HG03045 (cell line): ENCODE data around the gene CNTNAP2.

Experiments used
- ATAC-seq: cut with Tn5 transposase; IDR thresholded peaks from one replicate; pipeline ENCODE4 v1.9.1; 2021; ENCODE audit warnings: mild to moderate bottlenecking, moderate library complexity; ENCODE audit not compliant: unreplicated experiment

CNTNAP2 gene

DNA sequence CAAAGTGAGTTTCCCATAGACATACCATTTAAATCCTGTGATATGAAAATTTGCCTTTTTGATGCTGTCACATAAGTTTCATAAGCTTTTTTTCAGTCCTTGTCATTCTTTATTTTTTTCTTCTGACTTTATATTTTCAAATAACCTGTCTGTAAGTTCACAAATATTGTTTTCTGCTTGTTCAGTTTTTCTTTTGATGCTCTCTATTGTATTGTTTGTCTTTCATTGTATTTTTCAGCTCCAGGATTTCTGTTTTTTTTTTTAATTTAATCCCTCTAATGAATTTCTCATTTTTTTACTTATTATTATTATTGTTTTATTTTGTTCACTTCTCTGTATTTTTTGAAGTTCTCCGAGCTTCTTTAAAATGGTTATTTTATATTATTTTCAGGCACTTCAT is 623.4 kb downstream of the CNTNAP2 start:
- no peak for ATAC-seq

DNA sequence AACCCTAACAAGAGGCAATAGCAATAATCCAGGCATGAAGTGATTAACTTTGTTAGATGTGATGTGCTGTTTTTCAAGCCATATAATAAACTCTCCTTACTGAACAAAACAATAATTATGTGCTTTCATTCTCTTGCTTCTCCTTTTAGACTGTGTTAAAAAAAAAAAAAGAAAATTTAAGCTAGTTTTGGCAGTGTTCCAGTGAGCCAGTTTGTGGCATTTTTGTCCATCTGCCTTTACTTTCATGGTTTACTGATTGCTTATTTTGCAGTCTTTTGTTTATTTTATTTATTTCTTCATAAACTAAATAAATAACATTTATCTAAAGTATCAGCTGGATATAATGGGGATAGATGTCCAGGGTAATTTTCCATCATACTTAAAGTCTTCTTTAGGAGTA is 625.3 kb downstream of the CNTNAP2 start:
- no peak for ATAC-seq

DNA sequence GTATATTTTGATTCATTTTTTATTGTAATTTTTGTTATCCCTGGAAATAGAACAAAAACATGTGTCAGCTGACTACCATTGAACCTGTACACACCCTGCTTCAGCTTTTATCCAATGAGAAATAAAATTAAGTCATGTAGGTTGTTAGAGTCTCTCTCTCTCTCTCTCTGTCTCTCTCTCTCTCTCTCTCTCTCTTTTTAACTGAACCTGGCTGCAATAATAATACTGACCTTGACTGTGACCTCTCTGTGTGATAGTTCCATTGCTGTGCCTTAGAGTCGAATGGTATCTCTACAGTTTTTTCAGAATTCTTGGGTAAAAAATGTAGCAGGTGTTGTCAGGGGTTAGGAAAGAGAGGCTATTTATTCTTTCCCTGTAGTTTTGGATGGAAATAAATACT is 637.8 kb downstream of the CNTNAP2 start:
- no peak for ATAC-seq

DNA sequence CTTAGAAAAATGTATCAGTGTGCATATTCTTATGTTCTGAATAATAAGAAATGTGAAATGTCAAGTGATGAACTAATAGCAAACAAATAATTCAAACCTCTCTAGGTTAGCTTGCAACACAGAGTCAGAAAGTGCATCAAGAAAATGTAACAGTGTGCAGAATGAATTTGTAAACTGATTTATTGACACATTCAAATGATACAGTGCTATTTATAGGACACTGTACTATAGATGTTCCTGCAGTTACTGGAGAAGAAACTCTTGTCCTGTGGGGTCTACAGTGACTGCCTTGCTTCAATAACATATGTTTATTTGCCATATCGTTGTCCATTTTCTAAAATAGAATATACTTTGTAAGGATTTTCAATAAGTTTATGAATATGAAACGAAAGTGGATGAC is 639.0 kb downstream of the CNTNAP2 start:
- ATAC-seq = no peak

DNA sequence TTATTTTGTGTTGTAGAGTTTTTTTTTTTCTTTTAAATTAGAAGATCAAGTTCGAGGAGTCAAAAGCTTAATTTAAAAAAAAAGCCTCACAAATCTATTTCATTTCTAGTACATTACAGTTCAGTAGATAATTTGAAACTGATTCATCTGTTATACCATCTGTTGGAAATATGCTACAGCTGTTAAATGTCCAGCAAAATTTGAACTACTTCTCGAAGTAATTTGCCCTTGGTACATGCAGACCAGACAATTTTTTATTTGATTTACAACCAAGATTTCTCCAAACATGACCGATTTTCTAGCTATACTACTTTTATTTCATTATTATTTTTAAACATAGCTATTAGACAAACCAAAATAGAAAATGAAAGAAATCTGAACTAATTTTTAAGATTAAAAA is 647.9 kb downstream of the CNTNAP2 start:
- no peak for ATAC-seq

DNA sequence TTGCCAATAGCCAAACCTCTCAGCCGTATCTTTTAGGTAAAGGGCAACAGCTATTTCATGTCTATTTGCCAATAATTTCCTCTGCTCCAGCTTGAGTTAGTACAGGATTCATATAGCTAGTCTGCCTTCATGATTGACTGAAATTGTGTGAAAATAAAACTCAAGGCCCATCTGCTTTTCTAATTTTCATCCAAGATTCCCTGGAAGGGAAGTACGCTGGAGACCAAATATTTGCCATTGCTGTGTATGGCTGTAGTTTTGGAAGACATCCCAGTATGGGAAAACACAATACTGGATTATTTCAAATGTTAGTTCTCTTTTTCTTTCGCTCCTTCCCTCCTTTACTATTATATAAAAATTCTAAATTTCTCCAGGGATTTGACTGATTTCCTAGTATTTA is 652.4 kb downstream of the CNTNAP2 start:
- ATAC-seq = no peak

DNA sequence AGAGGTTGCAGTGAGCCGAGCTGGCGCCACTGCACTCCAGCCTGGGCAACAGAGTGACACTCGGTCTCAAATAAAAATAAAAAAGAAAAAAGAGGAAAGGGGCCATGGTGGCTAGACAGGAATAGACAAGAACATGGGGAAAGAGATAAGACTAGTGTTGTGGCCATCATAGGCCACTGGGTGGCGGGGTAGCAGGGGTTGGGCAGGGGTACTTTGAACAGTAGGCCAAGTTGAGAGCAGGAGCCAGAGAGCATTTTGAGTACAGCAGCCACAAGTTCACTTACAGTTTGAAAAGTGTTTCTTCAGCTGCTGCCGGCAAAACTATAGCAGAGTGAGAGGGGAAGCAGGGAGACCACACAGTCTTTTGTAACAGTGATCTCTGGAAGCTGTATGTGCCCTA is 656.0 kb downstream of the CNTNAP2 start:
- ATAC-seq = no peak

DNA sequence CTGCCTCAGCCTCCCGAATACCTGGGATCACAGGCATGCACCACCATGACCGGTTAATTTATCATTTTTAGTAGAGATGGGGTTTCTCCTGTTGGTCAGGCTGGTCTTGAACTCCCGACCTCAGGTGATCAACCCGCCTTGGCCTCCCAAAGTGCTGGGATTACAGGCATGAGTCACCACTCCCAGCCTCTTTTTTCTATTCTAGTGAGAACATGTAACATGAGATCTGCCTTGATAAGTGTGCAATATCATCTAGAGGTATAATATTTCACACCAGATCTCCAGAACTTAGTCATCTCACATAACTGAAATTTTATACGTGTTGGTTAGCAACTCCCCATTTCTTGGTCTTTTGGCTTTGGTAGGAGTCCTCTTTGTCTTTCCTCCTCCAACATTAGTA is 656.9 kb downstream of the CNTNAP2 start:
- ATAC-seq = no peak

DNA sequence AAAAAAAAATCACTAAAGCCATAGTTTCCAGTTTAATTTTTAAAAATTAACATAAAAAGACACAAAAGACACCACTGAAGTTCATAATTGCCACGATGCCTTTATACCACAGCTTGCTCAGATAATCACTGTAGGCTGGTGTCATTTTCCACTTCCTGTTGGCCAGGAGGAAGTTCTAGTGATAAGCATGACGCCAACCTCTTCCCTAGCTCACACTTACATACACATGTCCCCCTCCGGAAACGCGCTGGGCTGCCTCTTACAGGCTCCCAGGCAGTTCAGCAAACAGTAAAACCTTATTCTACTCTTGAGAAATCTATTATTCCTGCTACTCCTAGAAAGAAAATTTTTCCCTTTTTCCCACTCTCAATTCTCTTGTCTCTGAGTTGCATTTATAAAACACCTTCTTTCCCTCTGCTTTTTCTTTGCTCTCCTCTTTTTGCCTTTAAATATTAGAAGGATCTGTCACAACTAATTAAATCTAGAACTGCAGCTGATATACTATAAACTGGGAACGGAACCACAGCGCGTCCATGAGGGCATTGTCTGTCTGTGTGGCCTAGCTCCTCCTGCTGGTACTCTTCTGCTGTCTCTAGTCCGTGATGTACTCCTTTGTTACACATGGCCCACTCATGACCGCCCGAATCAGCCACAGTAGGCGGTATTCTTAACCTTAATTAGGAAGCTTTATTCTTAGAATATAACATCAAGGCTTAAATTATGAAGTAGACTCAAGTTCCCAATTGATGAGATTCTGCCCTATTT is 664.9 kb downstream of the CNTNAP2 start:
- no peak for ATAC-seq

DNA sequence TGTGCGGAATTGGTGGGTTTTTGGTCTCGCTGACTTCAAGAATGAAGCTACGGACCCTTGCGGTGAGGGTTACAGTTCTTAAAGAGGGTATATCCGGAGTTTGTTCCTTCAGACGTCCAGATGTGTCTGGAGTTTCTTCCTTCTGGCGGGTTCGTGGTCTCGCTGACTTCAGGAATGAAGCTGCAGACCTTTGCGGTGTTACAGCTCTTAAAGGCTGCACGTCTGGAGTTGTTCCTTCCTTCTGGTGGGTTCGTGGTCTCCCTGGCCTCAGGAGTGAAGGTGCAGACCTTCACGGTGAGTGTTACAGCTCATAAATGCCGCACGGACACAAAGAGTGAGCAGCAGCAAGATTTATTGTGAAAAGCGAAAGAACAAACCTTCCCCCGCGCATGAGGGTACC is 670.7 kb downstream of the CNTNAP2 start:
- ATAC-seq = no peak

DNA sequence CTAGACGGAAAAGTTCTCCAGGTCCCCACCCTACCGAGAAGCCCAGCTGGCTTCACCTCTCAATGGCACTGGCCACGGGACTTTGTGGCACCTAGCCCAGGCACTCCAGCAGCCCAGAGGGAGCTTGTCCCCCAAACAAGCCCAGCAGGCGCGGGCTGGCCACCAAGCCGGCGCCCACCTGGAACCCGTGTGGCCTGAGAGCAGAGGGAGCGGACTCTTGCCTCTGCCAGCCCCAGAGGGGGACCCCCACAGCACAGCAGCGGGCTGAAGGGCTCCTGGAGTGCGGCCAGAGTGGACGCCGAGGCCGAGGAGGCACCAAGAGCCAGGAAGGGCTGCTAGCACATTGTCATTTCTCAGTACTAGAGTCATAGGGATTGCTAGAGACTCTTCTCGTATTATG is 671.4 kb downstream of the CNTNAP2 start:
- ATAC-seq = no peak

DNA sequence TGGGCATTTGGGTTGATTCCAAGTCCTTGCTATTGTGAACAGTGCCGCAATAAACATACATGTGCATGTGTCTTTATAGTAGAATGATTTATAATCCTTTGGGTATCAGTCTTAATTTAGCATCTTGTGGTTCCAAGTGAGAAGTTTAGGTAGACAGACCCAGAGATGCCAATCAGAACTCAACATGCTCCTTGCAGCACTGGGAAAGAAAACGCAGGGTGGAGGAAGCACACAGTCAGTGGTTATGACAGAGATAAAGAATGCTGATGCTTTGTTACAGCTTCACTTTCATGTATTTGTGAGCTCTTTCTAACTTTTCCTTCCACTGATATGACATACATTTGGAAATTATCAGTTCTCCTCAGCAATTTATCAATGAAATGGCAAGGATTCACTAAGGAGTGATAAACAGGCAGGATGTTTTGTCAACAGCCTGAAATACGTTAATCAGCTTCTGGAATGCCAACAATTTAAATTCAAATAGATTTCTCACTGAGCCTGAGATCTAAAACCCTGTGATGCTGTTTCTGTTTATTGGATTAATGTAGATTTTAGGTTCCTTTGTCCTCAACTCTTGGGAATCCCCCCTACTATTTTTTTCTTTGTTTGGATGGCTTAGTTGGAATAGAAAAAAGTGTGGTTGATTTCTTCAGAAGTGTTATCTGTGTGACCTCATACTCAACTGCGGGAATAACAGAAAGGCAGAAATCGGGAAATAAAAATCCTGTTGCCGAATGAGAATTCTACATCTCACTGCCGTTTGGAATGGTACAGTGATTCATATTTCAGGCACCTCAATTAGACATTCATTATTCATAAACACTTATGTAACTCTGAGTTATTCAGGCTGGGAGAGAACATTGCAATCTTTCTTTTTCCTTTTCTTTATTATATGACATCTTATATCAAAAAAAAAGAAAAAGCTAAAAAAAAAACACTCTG is 675.0 kb downstream of the CNTNAP2 start:
- no peak for ATAC-seq

DNA sequence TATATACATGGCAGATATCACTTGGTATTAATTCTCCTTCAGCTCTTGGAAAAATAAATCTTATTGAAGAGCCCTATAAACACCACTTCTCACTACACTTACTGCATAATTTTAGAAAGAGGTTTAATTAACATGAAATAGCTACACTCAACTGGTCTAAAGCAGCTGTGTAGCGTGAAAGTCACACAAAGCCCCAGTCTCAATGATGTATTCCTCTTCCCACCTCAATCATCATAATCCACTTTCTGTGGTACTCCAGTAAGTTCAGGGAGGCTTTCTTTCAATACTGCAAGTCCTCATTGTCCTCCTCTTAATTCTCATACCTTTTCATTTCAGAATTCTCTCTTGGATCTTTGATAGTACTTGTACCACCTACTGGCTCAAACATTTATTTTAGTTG is 688.0 kb downstream of the CNTNAP2 start:
- no peak for ATAC-seq

DNA sequence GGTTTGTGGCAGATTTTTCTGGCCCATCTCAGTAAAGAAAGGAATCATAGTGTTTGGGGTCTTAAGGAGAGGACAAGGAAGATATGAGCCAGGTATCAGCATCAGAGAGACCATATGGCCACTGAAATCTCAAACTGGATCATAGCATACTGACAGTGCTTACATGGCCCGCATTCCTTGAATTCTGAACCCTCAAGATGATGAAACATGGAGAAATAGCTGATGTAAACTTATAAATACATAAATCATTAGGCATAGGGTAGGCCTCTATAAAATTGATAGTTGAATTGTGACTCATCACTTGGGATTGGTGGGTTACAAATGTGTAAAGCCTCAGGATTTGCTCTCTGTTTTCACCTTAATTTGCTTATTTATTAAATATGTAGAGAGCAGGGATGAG is 688.5 kb downstream of the CNTNAP2 start:
- no peak for ATAC-seq

DNA sequence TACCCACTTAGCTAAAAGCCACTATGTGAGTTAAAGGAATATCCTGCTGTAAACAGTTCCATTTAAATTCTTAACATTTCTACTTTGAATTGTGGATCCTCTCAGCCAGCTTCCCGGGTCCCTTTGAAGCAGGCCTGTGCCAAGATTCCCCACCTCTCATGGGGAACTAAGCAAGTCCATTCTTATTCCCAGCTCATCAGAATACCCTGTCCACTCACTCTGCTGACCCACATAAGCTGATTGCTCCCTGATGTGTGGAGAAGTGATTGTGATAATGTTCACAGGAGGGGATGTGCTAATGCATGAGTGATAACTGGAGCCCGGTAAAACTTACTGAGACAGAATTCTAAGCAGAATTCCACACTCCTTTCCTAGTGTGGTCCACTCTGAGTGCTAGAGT is 709.7 kb downstream of the CNTNAP2 start:
- ATAC-seq = no peak

DNA sequence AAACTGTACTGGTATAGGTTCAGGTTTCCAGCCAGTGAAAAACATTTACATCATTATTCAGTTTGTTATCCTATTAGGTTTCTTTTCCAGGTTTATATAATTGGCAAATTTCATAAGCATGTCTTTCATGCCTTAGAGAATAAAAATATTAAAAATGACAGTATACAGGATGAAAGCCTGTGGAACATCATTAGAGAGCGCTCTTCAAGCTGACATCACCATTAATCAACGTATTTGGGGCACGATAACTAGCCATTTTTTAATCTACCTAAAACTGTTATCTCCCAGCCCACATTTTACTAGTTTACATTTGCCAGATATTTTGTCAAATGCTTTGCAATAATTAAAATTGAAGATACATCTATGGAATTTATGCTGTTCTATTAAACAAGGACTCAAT is 714.1 kb downstream of the CNTNAP2 start:
- ATAC-seq = no peak

DNA sequence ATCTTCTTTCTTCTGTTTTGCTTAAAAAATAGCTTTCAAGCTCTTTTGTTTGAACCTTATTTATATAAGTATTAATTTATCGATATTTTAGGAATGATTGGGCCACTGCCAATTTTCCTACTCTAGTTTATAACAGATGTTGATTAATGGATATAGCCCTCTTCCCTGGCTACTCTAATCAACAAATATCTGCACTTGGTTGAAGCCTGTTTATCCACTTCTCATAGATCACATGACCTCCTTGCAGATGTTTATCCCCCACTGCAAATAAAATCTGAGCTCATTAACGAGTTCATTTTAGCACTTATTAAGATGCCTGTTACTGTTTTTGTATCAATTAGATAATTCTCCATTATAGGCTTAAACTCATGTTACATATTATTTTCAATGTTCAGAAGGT is 715.3 kb downstream of the CNTNAP2 start:
- no peak for ATAC-seq

DNA sequence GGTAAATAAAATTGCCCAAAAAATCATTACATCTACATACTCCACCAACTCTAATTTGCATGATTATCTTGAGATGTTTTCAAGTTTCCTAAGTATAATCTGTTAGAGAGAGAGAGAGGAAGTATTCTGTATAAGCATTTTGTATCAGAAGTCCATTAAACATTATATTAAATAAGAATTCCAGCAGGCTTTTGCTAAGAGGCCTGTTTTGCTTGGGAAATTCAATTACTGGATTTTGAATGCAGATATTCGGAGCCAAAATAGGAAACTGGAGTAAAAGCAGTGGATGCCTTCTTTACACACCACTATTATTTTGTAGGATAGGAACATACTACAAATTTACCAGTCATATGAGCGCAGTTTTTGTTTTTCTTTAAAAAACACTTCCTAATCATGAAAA is 727.8 kb downstream of the CNTNAP2 start:
- ATAC-seq = no peak

DNA sequence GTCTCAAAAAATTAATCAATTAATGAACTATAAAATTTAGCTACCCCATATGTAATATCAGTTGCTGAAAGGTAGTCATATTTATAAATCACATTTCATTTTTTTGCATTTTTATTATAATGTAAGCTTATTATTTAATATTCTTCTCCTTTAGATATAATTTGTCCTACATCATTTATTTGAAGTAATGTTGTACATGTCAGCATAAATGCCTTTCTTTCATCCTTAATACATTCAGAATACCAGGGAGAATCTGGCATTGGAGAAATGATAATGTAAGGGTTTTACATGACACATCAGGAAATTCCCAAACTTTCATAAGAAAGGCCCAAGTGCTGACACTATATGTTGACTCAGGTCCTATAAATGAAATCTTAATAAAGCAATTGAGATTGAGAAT is 742.1 kb downstream of the CNTNAP2 start:
- no peak for ATAC-seq

DNA sequence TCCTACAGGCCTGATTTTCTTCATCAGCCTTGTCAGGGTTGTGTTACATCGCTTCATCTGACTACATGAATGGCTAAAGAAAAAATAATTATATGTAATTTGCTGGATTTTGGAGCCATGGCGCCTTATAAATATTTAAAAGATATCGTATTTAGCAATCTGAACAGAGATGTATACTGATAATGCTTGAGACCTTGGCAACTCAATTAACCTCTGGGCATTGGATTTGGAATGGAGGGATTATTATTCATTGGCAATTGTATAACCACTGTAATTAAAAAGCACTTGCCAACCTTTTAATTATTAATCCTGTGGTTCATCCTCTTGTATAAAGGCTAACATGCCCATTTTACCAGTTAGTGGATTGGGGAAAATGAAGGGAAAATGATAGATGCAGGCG is 745.1 kb downstream of the CNTNAP2 start:
- no peak for ATAC-seq

DNA sequence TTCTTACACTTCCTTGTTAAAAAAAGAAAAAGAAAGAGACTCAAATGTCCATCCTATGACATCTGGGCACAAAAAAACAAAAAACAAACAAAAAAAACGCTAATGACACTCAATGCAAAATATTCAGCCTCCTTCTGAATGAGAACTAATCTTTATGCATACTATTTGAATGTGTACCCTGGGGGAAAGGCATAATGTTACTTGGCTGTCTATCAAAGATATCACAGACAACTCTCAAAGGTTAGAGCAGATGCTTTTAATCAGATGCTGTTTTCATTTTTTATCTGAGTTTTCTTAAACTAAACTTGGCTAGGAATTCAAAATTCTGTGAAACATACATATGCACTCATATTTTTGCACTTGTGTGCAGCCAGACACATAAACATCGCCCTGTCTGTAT is 745.8 kb downstream of the CNTNAP2 start:
- ATAC-seq = no peak

DNA sequence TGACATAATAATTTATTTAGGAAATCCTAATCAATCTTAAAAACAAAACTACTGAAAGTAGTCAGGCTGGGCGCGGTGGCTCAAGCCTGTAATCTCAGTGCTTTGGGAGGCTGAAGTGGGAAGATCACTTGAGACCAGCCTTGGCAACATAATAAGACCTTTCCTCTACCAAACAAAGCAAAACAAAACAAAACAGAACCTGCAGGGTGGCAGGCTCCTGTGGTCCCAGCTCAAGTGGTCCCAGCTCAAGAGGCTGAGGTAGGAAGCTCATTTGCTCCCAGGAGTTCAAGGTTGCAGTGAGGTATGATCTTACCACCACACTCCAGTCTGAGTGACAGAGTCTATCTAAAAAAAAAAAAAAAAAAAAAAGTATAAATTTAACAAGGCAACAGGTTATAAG is 748.0 kb downstream of the CNTNAP2 start:
- ATAC-seq = no peak
